Liver (tissue), 9 donors: ENCODE measurements around the gene INSL6. TPM values are rescaled to one million over a fixed set of nuclear protein-coding genes. Genes with fewer than 3 reads are reported as not detected.

ENCODE experiments used
- DNase-seq: peaks from one replicate; pipeline ENCODE4 v3.0.0-alpha.2; 2017; ENCODE audit warnings: low spot score
- H3K27ac ChIP-seq, 2 donors: one replicate each; pipeline ENCODE4 v1.7.0; 2013; ENCODE audit warnings: inconsistent platforms in 2 of 2, low read length in 2 of 2, control low read depth in 1 of 2, low read depth in 1 of 2, mild to moderate bottlenecking in 1 of 2
- H3K27me3 ChIP-seq, 4 donors: one replicate each; pipeline versions ENCODE4 v1.6.1 to v1.7.0; 2013; ENCODE audit warnings: low read length in 3 of 4, inconsistent platforms in 1 of 4, mild to moderate bottlenecking in 1 of 4, moderate library complexity in 1 of 4; ENCODE audit not compliant: control insufficient read depth in 4 of 4, insufficient read depth in 4 of 4
- H3K36me3 ChIP-seq, 4 donors: one replicate each; pipeline versions ENCODE4 v1.6.1 to v1.7.0; 2013; ENCODE audit warnings: low read length in 3 of 4, mild to moderate bottlenecking in 3 of 4, low read depth in 1 of 4, moderate library complexity in 1 of 4; ENCODE audit not compliant: control insufficient read depth in 4 of 4, insufficient read depth in 3 of 4
- H3K4me1 ChIP-seq, 4 donors: one replicate each; pipeline versions ENCODE4 v1.6.1 to v1.7.0; 2013; ENCODE audit warnings: low read length in 3 of 4, mild to moderate bottlenecking in 3 of 4, moderate library complexity in 1 of 4; ENCODE audit not compliant: control insufficient read depth in 4 of 4, insufficient read depth in 4 of 4
- H3K4me3 ChIP-seq, 3 donors: one replicate each; pipeline versions ENCODE4 v1.6.1 to v1.7.0; 2013; ENCODE audit warnings: low read length in 3 of 3, control low read depth in 1 of 3, low read depth in 1 of 3, mild to moderate bottlenecking in 1 of 3
- H3K9ac ChIP-seq, 2 donors: one replicate each; pipeline ENCODE4 v1.7.0; 2013; ENCODE audit warnings: low read length in 2 of 2, mild to moderate bottlenecking in 2 of 2, moderate library complexity in 2 of 2, control low read depth in 1 of 2, low read depth in 1 of 2
- H3K9me3 ChIP-seq, 4 donors: one replicate each; pipeline versions ENCODE4 v1.6.1 to v1.7.0; 2013; ENCODE audit warnings: low read length in 3 of 4; ENCODE audit not compliant: control insufficient read depth in 4 of 4
- EGR1 ChIP-seq, 2 donors: IDR thresholded peaks; 2 replicates each; pipeline ENCODE4 v1.6.1; 2016 to 2018; ENCODE audit warnings: antibody characterized with exemption in 2 of 2, low read depth in 2 of 2
- FOXA1 ChIP-seq: IDR thresholded peaks from 2 replicates; pipeline ENCODE4 v1.6.1; 2016; ENCODE audit warnings: antibody characterized with exemption
- FOXA2 ChIP-seq: IDR thresholded peaks from 2 replicates; pipeline ENCODE4 v1.6.1; 2016; ENCODE audit warnings: antibody characterized with exemption
- HNF4A ChIP-seq, 2 donors: conservative IDR thresholded peaks; 2 replicates each; pipeline ENCODE4 v1.6.1; 2016; ENCODE audit warnings: antibody characterized with exemption in 2 of 2, mild to moderate bottlenecking in 2 of 2
- HNF4G ChIP-seq: IDR thresholded peaks from 2 replicates; pipeline ENCODE4 v1.6.1; 2016; ENCODE audit warnings: antibody characterized with exemption
- JUND ChIP-seq, 2 donors: IDR thresholded peaks; 2 replicates each; pipeline ENCODE4 v1.6.1; 2016; ENCODE audit warnings: antibody characterized with exemption in 2 of 2
- NR2F2 ChIP-seq: IDR thresholded peaks from 2 replicates; pipeline ENCODE4 v1.6.1; 2016; ENCODE audit warnings: antibody characterized with exemption
- RAD21 ChIP-seq, 2 donors: IDR thresholded peaks; 2 replicates each; pipeline ENCODE4 v1.6.1; 2016; ENCODE audit warnings: antibody characterized with exemption in 2 of 2, mild to moderate bottlenecking in 2 of 2
- REST ChIP-seq: IDR thresholded peaks from 2 replicates; pipeline ENCODE4 v1.6.1; 2016; ENCODE audit warnings: antibody characterized with exemption, mild to moderate bottlenecking
- RXRA ChIP-seq, 2 donors: IDR thresholded peaks; 2 replicates each; pipeline ENCODE4 v1.6.1; 2017 to 2018; ENCODE audit warnings: antibody characterized with exemption in 2 of 2, mild to moderate bottlenecking in 1 of 2
- SP1 ChIP-seq: IDR thresholded peaks from 2 replicates; pipeline ENCODE4 v1.6.1; 2018; ENCODE audit warnings: antibody characterized with exemption, mild to moderate bottlenecking
- TAF1 ChIP-seq: conservative IDR thresholded peaks from 2 replicates; pipeline ENCODE4 v1.6.1; 2016; ENCODE audit warnings: antibody characterized with exemption, mild to moderate bottlenecking
- YY1 ChIP-seq: IDR thresholded peaks from 2 replicates; pipeline ENCODE4 v1.6.1; 2016; ENCODE audit warnings: antibody characterized with exemption, mild to moderate bottlenecking
- ZBTB33 ChIP-seq: IDR thresholded peaks from 2 replicates; pipeline ENCODE4 v1.6.1; 2016; ENCODE audit warnings: antibody characterized with exemption
- WGBS: extraction: QIAGEN DNeasy Blood & Tissue Kit; methylation state at CpG from one replicate; pipeline ENCODE4 v1.1.7; 2013; 5-methylcytosine and 5-hydroxymethylcytosine counted together
- polyA plus RNA-seq, 2 donors: library from polyadenylated mRNA; stranded (reverse) in 1 of 2; unstranded in 1 of 2; fragments of 200-250 nt in 1 of 2; fragments of >200 nt in 1 of 2; fragmentation: Nextera tagmentation in 1 of 2; extraction: Ambion mirVana in 1 of 2; gene quantifications; one replicate each; pipeline versions ENCODE4 v1.2.1 to v1.2.3, GENCODE V29; 2013 to 2015
- total RNA-seq, 2 donors: library from RNA; depleted of rRNA; stranded (reverse); fragments of >200 nt; gene quantifications; one replicate each; pipeline ENCODE4 v1.2.3, GENCODE V29; 2014
- TF ChIP-seq, protein P1 (sequence below): fragments of 150-350 bp; IDR thresholded peaks from 2 replicates; pipeline ENCODE4 v1.5.1; 2017; ENCODE audit warnings: improper control_type of control experiment, low read depth, low read length; ENCODE audit not compliant: missing input control
- TF ChIP-seq, protein P2 (sequence below): IDR thresholded peaks from 2 replicates; pipeline ENCODE4 v1.6.1; 2016; ENCODE audit warnings: antibody characterized with exemption
- donor health status: healthy.
- donor health status: healthy.
- donor health status: healthy.
- donor health status: healthy.
- donor health status: healthy.

The INSL6 gene
- not detected for total RNA-seq
- under 1 TPM in 1 of 2 donors, not detected in 1; 0.33 TPM for polyA plus RNA-seq

DNA sequence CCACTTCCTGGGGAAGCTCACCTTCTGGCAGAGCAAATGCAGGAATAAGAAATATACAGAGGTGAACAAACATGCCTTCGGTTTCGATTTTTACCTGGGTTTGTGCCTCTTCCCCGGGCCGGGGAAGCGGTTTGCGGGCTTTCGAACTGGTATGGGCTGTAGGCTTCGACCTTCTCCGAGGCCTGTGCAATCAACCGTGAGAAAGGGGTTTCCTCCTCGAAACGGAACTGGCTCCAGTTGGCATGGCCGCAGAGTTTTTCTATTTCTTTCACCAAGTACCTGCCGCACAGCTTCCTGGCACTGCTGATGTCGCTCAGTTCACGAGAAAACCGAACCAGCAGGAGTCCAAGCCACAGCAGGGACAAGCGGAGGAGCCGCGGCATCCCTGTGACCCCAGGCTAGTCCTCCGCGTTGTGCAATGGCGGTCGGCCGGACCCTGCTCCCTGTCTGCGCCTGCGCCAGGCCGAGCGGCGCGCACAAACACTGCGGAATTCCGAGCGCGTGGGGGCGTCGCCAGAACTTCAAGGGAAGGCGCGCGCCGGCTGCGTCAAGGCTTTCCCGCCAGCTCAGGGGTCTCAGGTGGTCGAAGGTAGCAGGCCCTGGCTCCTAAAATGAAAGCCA, at the start of gene INSL6:
INSL6 (minus strand) TSS at position 420 of the 621 bp plus-strand sequence; CDS start at position 383, 37 bp downstream.
- 86% methylated on average over 44 of the region's 44 CpGs for WGBS
- Histone ChIP-seq H3K9me3 (no peaks in the 10 kb centered on the region), H3K27ac (no peak within 1 kb of the TSS), H3K27me3 (no peaks in the 10 kb centered on the region), H3K4me3 (no peak within 1 kb of the TSS), H3K36me3 (no peaks in the 10 kb centered on the region), H3K9ac (no peak within 1 kb of the TSS), H3K4me1 (no peaks in the 10 kb centered on the region)
- DNase-seq, result no peak
- no peak for TF ChIP-seq ZBTB33
- no peak for TF ChIP-seq HNF4G
- TF ChIP-seq JUND (IDR thresholded peaks at IDR 0.05), result no peak
- TF ChIP-seq RXRA (IDR thresholded peaks at IDR 0.05), result no peak
- no peak for TF ChIP-seq TAF1
- no peak for TF ChIP-seq NR2F2
- no peak for TF ChIP-seq RAD21 (IDR thresholded peaks at IDR 0.05)
- TF ChIP-seq YY1, result no peak
- TF ChIP-seq FOXA2, result no peak
- no peak for TF ChIP-seq FOXA1
- TF ChIP-seq, protein P1, sequence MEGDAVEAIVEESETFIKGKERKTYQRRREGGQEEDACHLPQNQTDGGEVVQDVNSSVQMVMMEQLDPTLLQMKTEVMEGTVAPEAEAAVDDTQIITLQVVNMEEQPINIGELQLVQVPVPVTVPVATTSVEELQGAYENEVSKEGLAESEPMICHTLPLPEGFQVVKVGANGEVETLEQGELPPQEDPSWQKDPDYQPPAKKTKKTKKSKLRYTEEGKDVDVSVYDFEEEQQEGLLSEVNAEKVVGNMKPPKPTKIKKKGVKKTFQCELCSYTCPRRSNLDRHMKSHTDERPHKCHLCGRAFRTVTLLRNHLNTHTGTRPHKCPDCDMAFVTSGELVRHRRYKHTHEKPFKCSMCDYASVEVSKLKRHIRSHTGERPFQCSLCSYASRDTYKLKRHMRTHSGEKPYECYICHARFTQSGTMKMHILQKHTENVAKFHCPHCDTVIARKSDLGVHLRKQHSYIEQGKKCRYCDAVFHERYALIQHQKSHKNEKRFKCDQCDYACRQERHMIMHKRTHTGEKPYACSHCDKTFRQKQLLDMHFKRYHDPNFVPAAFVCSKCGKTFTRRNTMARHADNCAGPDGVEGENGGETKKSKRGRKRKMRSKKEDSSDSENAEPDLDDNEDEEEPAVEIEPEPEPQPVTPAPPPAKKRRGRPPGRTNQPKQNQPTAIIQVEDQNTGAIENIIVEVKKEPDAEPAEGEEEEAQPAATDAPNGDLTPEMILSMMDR, result no peak
- TF ChIP-seq REST, result no peak
- no peak for TF ChIP-seq HNF4A (conservative IDR thresholded peaks at IDR 0.05)
- no peak for TF ChIP-seq EGR1 (IDR thresholded peaks at IDR 0.05; ENCODE audit: low read depth in 2 of 2)
- TF ChIP-seq SP1, result no peak
- TF ChIP-seq, protein P2, sequence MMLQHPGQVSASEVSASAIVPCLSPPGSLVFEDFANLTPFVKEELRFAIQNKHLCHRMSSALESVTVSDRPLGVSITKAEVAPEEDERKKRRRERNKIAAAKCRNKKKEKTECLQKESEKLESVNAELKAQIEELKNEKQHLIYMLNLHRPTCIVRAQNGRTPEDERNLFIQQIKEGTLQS, result no peak

- TF ChIP-seq RAD21 (IDR thresholded peaks at IDR 0.05), result no peak
- no peak for TF ChIP-seq JUND (IDR thresholded peaks at IDR 0.05)
- TF ChIP-seq RXRA (IDR thresholded peaks at IDR 0.05), result no peak
- no peak for TF ChIP-seq HNF4G
- TF ChIP-seq, protein P1, result no peak
- no peak for TF ChIP-seq EGR1 (IDR thresholded peaks at IDR 0.05; ENCODE audit: low read depth in 2 of 2)
- no peak for TF ChIP-seq YY1
- TF ChIP-seq REST, result no peak
- Histone ChIP-seq H3K4me1 (no peaks in the 10 kb centered on the region), H3K36me3 (no peaks in the 10 kb centered on the region), H3K27ac (no peak within 1 kb of the TSS), H3K9me3 (peaks cover 0 to 15% (median 1%) of the 10 kb centered on the region in 4 donors), H3K27me3 (peaks cover 0 to 8% (median under 1%) of the 10 kb centered on the region in 4 donors), H3K9ac (no peak within 1 kb of the TSS), H3K4me3 (no peak within 1 kb of the TSS)
- DNase-seq, result no peak
- WGBS, result 89% methylated on average over 2 of the region's 2 CpGs
Measured at GRCh38 chr9:5231212-5231611, 45.8 kb upstream of the INSL6 start, which contains the start of gene INSL4. Gene INSL4 (plus strand): TSS chr9:5231419. CDS start chr9:5231524, 105 bp downstream.
